Activated CD4-positive, CD25-positive, alpha-beta regulatory T cell treated with anti-CD3 and anti-CD28 coated beads, Interleukin-2, amount 50 U/mL, for 72 hours (primary cell): ENCODE results near the gene OR6S1.
"Not testable (repeated sequence)": the region's sequence is repeated elsewhere in the genome, so short reads cannot be mapped to it uniquely, and the experiment has no call there.

Experiments used
- DNase-seq: peaks from one replicate; pipeline ENCODE4 v3.0.0; 2021

OR6S1 gene

DNA sequence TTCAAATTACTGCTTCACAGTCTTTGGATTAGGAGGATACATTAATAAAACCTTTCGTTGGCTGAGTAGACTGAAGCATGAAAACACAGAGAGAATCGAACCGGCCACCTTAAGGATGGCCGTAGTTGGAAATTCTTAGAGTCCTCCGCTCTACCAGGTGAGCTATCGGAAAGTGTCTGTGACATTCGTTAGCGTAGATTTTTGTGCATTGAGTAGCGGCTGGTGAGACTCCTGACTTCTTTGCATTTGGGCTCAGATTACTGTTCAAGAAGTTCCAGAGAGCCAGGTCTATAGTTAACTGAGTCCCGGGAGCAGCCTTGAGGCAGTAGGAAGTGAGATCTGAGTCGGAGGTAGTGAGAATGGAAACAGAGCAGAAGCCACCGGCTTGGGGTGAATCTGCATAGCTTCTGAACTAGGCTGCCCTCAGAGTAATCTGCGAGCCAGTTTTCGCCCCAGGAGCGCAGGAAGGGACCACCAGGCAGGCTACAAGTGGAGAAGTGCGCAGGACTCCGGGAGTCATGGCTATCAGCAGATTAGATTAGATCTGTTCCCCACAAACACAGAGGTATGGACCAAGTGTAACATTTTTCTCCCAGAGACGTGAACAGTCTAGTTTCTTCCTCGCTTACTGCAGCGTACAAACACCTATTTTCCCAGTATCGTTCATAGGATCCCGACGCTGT, 11.0 kb downstream of the OR6S1 start:
- DNase-seq: no peak

- DNase-seq: no peak
Observed at GRCh38 chr14:20628063-20628854, 13.2 kb downstream of the OR6S1 start.

- no peak for DNase-seq
Observed at GRCh38 chr14:20627346-20628027, 14.0 kb downstream of the OR6S1 start.

DNA sequence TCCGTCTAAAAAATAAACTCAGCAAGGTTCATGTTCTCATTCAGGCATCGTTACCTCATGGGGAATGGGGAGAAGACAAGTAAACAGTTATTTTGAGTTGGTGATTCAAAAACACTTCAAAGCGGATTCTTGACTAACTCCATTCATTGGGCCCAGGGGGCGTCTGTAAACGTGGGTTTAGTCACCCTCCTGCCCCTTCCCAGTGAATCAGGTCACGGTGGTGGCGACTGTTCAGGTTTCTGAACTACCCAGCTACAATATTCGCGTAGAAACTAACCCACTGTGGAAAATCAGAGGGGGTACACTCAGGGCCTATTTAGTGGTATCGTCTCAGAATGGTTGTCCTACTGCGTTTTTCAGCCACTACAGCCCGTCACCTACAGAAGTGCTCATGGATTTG, 15.2 kb downstream of the OR6S1 start:
- no peak for DNase-seq

GRCh38 chr14:20624495-20625070, 16.9 kb downstream of the OR6S1 start:
- no peak for DNase-seq

- DNase-seq: no peak
Observed at GRCh38 chr14:20623798-20624197, 17.7 kb downstream of the OR6S1 start.

DNA sequence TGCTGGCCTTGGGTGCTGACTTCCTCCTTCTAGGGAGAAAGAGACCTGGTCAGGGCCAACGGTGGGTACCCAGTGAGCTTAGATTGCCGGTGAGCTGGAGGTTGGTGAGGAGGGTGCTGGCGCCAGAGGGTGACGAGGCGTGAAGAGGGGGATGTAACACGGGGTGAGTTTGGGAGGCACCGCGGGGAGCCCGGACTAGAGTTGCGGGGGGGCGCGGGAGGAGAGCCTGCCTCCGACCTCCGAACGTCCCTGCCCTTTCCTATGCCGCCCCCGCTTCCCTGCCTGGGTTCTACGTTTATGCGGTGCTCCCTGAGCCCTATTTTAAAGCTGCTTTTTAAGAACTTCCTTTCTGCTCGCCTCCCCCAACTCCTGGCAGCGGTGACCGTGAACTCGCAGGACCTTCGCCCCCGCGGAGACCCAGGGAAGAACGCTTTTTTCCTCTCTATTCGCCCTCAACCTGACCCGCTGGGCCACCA, 18.6 kb downstream of the OR6S1 start:
- no peak for DNase-seq

- no peak for DNase-seq
Observed at GRCh38 chr14:20620798-20621478, 20.6 kb downstream of the OR6S1 start.

- DNase-seq: not testable (repeated sequence)
Observed at GRCh38 chr14:20619688-20620087, 21.8 kb downstream of the OR6S1 start.

GRCh38 chr14:20618271-20618749, 23.2 kb downstream of the OR6S1 start:
- no peak for DNase-seq

DNA sequence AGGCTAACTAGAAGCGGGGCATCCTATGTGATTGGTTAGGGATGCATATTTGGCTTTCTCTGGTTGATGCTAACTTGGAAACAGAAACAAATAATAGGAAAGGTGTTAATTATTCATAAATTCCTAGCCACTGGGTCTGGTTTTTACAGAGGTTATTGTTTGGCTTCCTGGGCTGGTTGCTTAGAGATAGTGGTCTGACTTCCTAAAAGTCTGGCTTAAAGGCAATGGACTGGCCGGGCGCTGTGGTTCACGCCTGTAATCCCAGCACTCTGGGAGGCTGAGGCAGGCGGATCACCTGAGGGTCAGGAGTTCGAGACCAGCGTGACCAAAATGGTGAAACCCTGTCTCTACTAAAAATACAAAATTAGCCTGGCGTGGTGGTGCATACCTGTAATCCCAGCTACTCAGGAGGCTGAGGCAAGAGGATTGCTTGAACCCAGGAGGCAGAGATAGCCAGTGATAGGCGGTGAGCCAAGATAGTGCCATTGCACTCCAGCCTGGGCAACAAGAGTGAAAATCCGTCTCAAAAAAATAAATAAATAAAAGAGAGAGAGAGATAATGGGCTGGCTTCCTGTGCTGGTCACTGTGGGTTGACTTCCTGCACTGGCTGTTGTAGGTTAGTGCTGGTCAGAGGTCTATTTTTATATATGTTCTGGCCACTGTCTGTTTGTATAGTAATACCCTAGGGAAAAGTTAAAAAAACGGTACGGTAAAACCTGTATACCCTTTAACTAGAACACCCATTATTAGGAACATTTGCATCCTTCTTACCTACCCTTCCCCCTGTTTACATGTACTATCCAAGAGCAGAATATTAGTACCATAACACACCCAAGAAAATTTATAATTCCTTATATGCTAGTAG, 24.1 kb downstream of the OR6S1 start:
- DNase-seq: no peak

- DNase-seq: no peak
Observed at GRCh38 chr14:20615996-20616395, 25.5 kb downstream of the OR6S1 start.

DNA sequence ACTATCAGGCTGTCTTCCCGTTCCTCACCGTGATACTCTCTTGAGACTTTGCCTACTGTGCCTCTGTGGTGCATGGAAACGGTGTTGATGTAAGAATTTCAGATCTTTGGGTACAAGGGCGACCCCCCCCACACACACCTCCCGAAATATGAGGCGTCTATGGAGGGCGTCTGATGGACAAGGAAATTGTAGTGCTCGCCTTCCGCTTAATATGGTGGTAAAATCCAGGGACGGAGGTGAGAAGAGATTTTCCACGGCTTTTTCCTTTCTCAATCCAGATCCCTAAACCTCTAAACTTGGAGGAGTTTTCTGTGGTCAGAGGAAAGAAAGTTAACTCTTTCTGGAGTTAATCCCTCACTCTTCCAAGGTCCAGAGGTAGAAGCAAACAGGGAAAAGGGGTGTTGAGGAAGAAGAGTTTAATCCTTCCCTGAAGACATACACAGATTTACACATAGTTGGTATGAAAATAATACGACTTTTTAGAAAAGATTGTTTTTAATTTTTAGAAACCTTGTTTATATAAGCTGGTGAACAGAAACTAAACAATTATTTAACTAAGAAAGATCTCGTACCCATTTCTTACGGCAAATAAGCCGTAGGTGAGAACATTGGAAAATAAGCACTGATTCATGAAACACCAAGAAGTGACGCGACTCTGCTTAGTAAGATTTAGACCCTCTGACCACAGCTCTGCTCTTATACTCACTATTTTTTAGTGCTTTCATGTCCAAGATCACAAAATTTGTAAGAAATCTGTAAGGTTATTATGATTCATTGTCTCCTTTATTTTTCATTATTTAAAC, 27.3 kb downstream of the OR6S1 start:
- DNase-seq: no peak

DNA sequence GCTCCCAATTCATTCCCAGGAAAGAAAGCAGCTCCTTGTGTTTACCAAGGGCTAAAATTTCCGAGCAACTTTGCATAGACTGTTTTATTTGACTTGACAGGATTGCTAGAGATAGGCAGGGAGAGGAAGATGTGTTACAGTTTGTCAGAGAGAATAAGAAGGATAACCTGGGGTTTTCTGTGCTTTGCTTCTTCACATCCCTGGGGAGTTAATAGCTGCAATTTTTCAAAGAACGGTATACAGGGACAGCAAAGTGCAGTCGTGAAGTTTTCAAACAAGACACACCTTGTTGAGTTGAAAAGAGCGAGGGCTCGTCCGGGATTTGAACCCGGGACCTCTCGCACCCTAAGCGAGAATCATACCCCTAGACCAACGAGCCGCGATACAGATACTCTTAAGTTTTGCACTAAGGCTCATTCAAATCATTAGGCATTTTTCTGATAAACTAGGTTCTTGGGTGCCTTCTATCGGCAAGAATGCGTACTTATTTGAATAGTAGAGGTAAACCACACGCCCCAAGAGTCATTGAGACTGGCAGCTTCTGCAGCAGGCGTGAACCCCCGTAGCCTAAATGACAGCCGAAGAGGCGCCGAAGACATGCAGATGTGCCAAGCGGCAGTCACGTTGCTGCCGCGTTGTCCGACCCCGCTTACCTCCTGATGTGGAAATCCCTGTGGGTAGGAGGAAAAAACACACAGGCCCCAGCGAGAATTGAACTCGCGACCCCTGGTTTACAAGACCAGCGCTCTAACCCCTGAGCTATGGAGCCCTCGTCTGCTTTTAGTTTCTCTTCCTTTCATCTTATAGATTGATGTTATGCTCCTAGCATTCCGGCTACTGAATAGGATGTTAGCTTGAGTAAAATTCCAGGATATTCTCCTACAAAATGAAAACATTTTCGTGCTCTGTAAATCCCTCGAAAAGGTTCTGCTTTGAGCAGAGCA, 28.1 kb downstream of the OR6S1 start:
- peak; percentile 82 for DNase-seq

DNA sequence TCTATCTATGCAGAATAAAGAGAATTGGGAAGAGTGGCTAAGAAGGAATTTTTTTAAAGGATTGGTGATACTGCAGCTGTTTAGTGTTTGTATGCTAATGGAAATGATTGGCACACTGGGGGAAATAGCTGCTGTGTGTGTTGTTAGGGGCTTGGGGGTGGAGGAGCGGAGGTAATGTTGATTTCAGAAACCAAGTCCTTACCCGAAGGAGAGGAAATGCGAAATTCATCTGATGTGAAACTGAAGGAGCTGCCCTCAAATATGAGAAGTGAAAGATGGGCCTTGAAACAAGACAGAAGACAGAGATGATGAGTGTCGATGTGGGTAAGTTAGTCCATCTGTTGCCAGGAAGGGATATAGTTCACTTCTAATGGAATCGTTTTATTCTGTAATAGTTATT, 29.1 kb downstream of the OR6S1 start:
- DNase-seq: no peak

- no peak for DNase-seq
Observed at GRCh38 chr14:20611277-20611676, 30.2 kb downstream of the OR6S1 start.

GRCh38 chr14:20610002-20610765, 31.3 kb downstream of the OR6S1 start:
- peak; percentile 84 for DNase-seq

- DNase-seq: peak; percentile 61
Observed at GRCh38 chr14:20609215-20610001, 32.1 kb downstream of the OR6S1 start.
